ENCODE results near the gene TMPRSS12. TPM values are rescaled to one million over a fixed set of nuclear protein-coding genes. Genes with fewer than 3 reads are reported as not detected.

TMPRSS12 gene
- total RNA-seq, 1 donor from 2014 or later = not detected

GRCh38 chr12:50932787-50933280, 90.1 kb downstream of the TMPRSS12 start:
- Mint-ChIP-seq H3K27me3 (ENCODE audit: insufficient read depth, low read depth) (no peaks in the 10 kb centered on the region), H3K4me3 (no peak overlapping the region), H3K27ac (peak overlapping the region; percentile 40), H3K36me3 (no peaks in the 10 kb centered on the region), H3K4me1 (peaks cover 24% of the 10 kb centered on the region), H3K9me3 (no peaks in the 10 kb centered on the region)
- H3K27me3 ChIP-seq = no peaks in the 10 kb centered on the region
- no peaks in the 10 kb centered on the region for H3K36me3 ChIP-seq
- H3K9ac ChIP-seq = no peak overlapping the region
- no peaks in the 10 kb centered on the region for H4K20me1 ChIP-seq (ENCODE audit: low read depth)
- DNase-seq (ENCODE audit: low spot score) = no peak
- no peaks in the 10 kb centered on the region for H3K4me1 ChIP-seq
- H3K79me2 ChIP-seq (ENCODE audit: low read depth) = no peaks in the 10 kb centered on the region
- H3F3A ChIP-seq (ENCODE audit: low read depth) = no peaks in the 10 kb centered on the region
- TF ChIP-seq CTCF (IDR thresholded peaks at IDR 0.05) = no peak
- no peak for TF ChIP-seq EZH2phosphoT487 (IDR thresholded peaks at IDR 0.05)
- no peak for TF ChIP-seq EZH2 (IDR thresholded peaks at IDR 0.05)
- H3K27ac ChIP-seq = no peak overlapping the region
- no peaks in the 10 kb centered on the region for H3K9me3 ChIP-seq (ENCODE audit: low read depth)
- H2AFZ ChIP-seq (replicated peaks) = no peak overlapping the region
- no peak overlapping the region for H3K4me3 ChIP-seq
- H3K4me2 ChIP-seq = no peak overlapping the region

GRCh38 chr12:50933459-50934124, 90.9 kb downstream of the TMPRSS12 start:
- Histone ChIP-seq H3K9ac (no peak overlapping the region), H3F3A (ENCODE audit: low read depth) (no peaks in the 10 kb centered on the region), H3K79me2 (ENCODE audit: low read depth) (no peaks in the 10 kb centered on the region), H2AFZ (replicated peaks) (no peak overlapping the region), H4K20me1 (ENCODE audit: low read depth) (no peaks in the 10 kb centered on the region), H3K9me3 (ENCODE audit: low read depth) (no peaks in the 10 kb centered on the region), H3K4me3 (no peak overlapping the region), H3K27ac (no peak overlapping the region), H3K4me2 (no peak overlapping the region), H3K4me1 (no peaks in the 10 kb centered on the region), H3K36me3 (no peaks in the 10 kb centered on the region), H3K27me3 (no peaks in the 10 kb centered on the region)
- DNase-seq (ENCODE audit: low spot score) = no peak
- Mint-ChIP-seq H3K4me3 (no peak overlapping the region), H3K36me3 (no peaks in the 10 kb centered on the region), H3K27ac (peak overlapping the region; percentile 40), H3K27me3 (ENCODE audit: insufficient read depth, low read depth) (peaks cover 2% of the 10 kb centered on the region), H3K4me1 (peaks cover 24% of the 10 kb centered on the region), H3K9me3 (no peaks in the 10 kb centered on the region)
- TF ChIP-seq CTCF (IDR thresholded peaks at IDR 0.05) = no peak
- no peak for TF ChIP-seq EZH2phosphoT487 (IDR thresholded peaks at IDR 0.05)
- no peak for TF ChIP-seq EZH2 (IDR thresholded peaks at IDR 0.05)

GRCh38 chr12:50934371-50934851, 91.7 kb downstream of the TMPRSS12 start:
- no peak overlapping the region for H3K27ac Mint-ChIP-seq
- H3K4me3 Mint-ChIP-seq = no peak overlapping the region
- TF ChIP-seq EZH2phosphoT487 (IDR thresholded peaks at IDR 0.05) = no peak
- TF ChIP-seq EZH2 (IDR thresholded peaks at IDR 0.05) = no peak
- H3K36me3 Mint-ChIP-seq = no peaks in the 10 kb centered on the region
- Histone ChIP-seq H3F3A (ENCODE audit: low read depth) (no peaks in the 10 kb centered on the region), H3K9ac (no peak overlapping the region), H3K27me3 (no peaks in the 10 kb centered on the region), H2AFZ (replicated peaks) (no peak overlapping the region), H3K36me3 (no peaks in the 10 kb centered on the region), H3K79me2 (ENCODE audit: low read depth) (no peaks in the 10 kb centered on the region), H3K4me3 (no peak overlapping the region), H3K9me3 (ENCODE audit: low read depth) (no peaks in the 10 kb centered on the region), H3K4me1 (no peaks in the 10 kb centered on the region), H3K27ac (no peak overlapping the region), H3K4me2 (no peak overlapping the region), H4K20me1 (ENCODE audit: low read depth) (no peaks in the 10 kb centered on the region)
- H3K4me1 Mint-ChIP-seq = peaks cover 24% of the 10 kb centered on the region
- peaks cover 4% of the 10 kb centered on the region for H3K27me3 Mint-ChIP-seq (ENCODE audit: insufficient read depth, low read depth)
- H3K9me3 Mint-ChIP-seq = no peaks in the 10 kb centered on the region
- DNase-seq (ENCODE audit: low spot score) = no peak

Data from neural progenitor cell (in vitro differentiated cells).